ENCODE results near the gene IL13RA1. TPM values are rescaled to one million over a fixed set of nuclear protein-coding genes. Genes with fewer than 3 reads are reported as not detected.

IL13RA1 gene
- total and polyA plus RNA-seq, 2 of the 13 experiments (the other 11 are each of a cell fraction or from before 2014, with no cell fraction given): 56.6 to 73.5 TPM

DNA sequence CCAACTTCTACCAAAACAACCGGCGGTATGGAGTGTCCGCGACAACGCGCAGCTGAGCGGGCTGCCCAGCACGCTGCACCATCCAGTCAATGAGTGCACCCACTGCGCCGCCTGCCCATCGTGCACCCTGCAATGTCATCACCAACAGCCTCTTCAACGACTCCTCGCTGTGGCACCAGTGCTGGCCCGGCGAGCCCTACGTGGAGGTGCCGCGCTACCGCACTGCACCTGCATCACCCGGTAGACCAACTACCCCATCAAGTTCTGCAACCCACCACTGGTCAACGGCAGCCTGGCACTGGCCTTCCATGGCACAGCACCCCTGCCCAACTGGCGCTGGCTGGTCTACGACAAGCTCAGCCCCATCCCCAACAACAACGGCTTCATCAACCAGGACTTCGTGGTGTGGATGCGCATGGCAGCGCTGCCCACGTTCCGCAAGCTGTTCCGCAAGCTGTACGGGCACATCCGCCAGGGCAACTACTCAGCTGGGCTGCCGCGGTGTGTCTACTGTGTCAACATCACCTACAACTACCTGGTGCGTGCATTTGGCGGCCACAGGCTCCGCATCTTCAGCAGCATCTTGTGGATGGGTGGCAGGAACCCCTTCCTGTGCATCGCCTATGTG is 42.8 kb downstream of the IL13RA1 start:
- no peak overlapping the region for H3K9ac ChIP-seq (ENCODE audit: insufficient read depth, low read depth, low read length)
- H3K4me2 ChIP-seq (ENCODE audit: low read depth, low read length): no peak overlapping the region
- DNase-seq (ENCODE audit: low spot score) (no peak), ATAC-seq (no peak; the same call in 1 of the 3 replicates), FAIRE-seq (no peak)
- intact Hi-C loops (cut with micrococcal nuclease; ENCODE audit: unreplicated experiment) (no loop called here), in situ Hi-C loops (cut with HindIII; ENCODE audit: extremely low pct_ligation_motif_present, low pct_unique_long_range_greater_than_20kb) (no loop called here)
- no peak overlapping the region for H2AFZ ChIP-seq (ENCODE audit: low read length)
- H3K36me3 ChIP-seq (replicated peaks in 1 of 2; ENCODE audit: control insufficient read depth in 1 of 2, insufficient read depth in 2 of 2, low read length in 2 of 2): no peaks in the 10 kb centered on the region; a peak in 1 of 5 replicates
- TF ChIP-seq, protein P1, sequence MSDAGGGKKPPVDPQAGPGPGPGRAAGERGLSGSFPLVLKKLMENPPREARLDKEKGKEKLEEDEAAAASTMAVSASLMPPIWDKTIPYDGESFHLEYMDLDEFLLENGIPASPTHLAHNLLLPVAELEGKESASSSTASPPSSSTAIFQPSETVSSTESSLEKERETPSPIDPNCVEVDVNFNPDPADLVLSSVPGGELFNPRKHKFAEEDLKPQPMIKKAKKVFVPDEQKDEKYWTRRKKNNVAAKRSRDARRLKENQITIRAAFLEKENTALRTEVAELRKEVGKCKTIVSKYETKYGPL (CRISPR knock-in tag; IDR thresholded peaks at IDR 0.05): no peak
- TF ChIP-seq GATA4 (IDR thresholded peaks at IDR 0.05; ENCODE audit: borderline replicate concordance, low read depth): no peak
- no peak for TF ChIP-seq ZNF432 (CRISPR knock-in tag; IDR thresholded peaks at IDR 0.05; ENCODE audit: borderline replicate concordance)
- TF ChIP-seq ZNF274 (CRISPR knock-in tag; IDR thresholded peaks at IDR 0.05): no peak
- no peak for TF ChIP-seq ZNF562 (CRISPR knock-in tag; IDR thresholded peaks at IDR 0.05; ENCODE audit: borderline replicate concordance)
- TF ChIP-seq, protein P2, sequence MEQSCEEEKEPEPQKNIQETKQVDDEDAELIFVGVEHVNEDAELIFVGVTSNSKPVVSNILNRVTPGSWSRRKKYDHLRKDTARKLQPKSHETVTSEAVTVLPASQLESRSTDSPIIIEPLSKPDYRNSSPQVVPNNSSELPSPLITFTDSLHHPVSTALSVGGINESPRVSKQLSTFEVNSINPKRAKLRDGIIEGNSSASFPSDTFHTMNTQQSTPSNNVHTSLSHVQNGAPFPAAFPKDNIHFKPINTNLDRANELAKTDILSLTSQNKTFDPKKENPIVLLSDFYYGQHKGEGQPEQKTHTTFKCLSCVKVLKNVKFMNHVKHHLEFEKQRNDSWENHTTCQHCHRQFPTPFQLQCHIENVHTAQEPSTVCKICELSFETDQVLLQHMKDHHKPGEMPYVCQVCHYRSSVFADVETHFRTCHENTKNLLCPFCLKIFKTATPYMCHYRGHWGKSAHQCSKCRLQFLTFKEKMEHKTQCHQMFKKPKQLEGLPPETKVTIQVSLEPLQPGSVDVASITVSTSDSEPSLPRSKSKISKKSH (CRISPR knock-in tag; IDR thresholded peaks at IDR 0.05; ENCODE audit: borderline replicate concordance): no peak
- no peak for TF ChIP-seq DNMT3B (CRISPR knock-in tag; conservative IDR thresholded peaks at IDR 0.05)
- no peak for TF ChIP-seq ZBTB38 (CRISPR knock-in tag; IDR thresholded peaks at IDR 0.05)
- TF ChIP-seq ZNF704 (CRISPR knock-in tag; IDR thresholded peaks at IDR 0.05; ENCODE audit: borderline replicate concordance): no peak
- no peak for TF ChIP-seq ZNF777 (CRISPR knock-in tag; IDR thresholded peaks at IDR 0.05)
- TF ChIP-seq ZNF878 (CRISPR knock-in tag; IDR thresholded peaks at IDR 0.05): no peak
- BruUV-seq (replicated peaks): no TSS peak
- no peak overlapping the region for H3K4me3 ChIP-seq (replicated peaks in 1 of 3; ENCODE audit: insufficient read depth in 1 of 3, low read depth in 2 of 3, low read length in 3 of 3)
- H3K79me2 ChIP-seq (ENCODE audit: insufficient read depth, low read length): no peaks in the 10 kb centered on the region
- ChIA-PET POLR2A (no interaction called here), CTCF (ENCODE audit: low intra/inter-chr PET ratio, low total read pairs) (no interaction called here)
- no peaks in the 10 kb centered on the region for H3K4me1 ChIP-seq (ENCODE audit: insufficient read depth, low read length)
- H4K20me1 ChIP-seq (ENCODE audit: insufficient read depth, low read length): no peaks in the 10 kb centered on the region
- no peaks in the 10 kb centered on the region for H3K9me3 ChIP-seq (ENCODE audit: low read length)
- H3K27me3 ChIP-seq (ENCODE audit: control insufficient read depth in 1 of 2, insufficient read depth in 2 of 2, low read length in 2 of 2): no peaks in the 10 kb centered on the region
- no peak overlapping the region for H3K27ac ChIP-seq (ENCODE audit: extremely low read length, insufficient read depth, low read length)
- 100% methylated on average over 6 of the region's 38 CpGs for WGBS (ENCODE audit: low lambda C conversion rate)
